Kidney tubule cell (primary cell): ENCODE data around the gene GGTLC3.
"Not testable (repeated sequence)": the region's sequence is repeated elsewhere in the genome, so short reads cannot be mapped to it uniquely, and the experiment has no call there.

Experiments used
- DNase-seq: peaks from one replicate; pipeline ENCODE4 v3.0.0-alpha.2; 2018; ENCODE audit warnings: low spot score

GGTLC3 gene

DNA sequence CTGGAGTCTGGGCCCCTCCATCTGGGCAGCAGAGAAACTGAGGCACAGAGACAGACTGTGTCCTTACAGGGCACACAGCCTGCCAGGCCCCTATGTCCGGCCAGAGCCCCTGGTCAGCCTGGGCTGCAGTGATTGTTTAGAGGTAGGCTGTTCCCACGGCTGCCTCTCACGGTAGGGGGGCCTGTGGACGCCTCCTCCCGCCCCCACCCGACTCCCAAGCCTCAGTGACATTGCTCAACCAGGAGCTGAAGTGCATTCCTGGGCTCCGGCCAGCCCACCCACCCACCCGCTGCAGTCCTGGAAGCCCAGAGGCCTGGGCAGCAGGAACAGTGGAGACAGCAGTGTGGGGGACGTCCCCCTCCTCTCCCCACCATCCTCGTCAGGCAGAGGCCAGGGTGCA, 4.5 kb downstream of the GGTLC3 start:
- not testable (repeated sequence) for DNase-seq

DNA sequence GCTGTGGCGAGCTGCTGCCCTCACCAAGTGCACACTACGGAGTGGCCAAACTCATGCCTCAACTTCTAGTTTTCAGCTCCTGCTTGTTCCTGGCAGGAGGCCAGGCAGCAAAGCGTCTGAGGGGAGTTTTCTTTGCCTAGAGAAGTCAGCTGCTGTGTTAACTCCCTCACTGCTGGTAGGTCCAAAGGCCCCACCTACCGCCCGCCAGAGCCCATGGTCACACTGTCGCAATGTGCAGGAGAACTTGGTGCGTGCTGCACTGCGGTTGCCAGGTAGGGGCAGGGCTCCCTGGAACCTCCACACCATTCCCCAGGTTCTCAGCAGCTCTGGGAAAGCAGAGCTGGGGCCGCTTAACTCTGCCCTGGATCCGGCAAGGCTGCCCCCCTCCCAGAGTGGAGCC, 5.6 kb downstream of the GGTLC3 start:
- not testable (repeated sequence) for DNase-seq

DNA sequence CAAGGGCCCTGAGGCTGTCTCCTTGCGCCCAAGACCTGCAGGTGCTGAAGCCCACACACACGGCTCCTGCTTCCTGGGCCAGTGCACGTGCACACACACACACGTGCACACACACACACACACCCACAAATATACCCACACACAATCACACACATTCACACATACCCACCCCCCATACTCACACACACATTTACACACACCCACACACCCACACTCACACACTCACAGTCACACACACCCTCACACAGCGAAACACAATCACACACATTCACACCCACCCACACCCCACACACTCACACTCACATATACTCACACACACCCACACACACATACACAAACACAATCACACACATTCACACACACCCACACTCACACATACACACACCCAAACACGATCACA, 6.6 kb downstream of the GGTLC3 start:
- not testable (repeated sequence) for DNase-seq

DNA sequence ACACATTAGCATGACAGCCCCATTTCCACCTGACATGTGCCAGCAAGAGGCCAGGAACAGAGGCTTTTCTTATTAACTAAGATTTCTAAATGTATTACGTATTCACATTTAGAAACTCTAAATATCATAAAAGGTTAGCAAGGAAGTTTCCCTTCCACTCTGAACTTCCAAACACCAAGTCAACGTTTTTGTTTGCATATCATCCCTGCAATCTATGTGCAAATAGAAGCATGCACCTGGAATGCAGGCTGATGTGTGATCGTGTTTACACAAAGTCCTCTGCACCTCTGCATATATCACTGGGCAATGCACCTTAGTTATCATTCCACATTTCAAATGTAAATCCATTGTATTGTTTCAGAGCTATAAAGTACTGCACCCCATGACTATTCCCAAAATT, 21.7 kb downstream of the GGTLC3 start:
- DNase-seq, result not testable (repeated sequence)
